HepG2 (cell line): ENCODE data around the gene TSHZ2. TPM values are rescaled to one million over a fixed set of nuclear protein-coding genes. Genes with fewer than 3 reads are reported as not detected.

Source experiments
- GATAD2A ChIP-seq: IDR thresholded peaks from 2 replicates; pipeline ENCODE4 v1.6.1; 2016
- GTF2F1 ChIP-seq: fragments of 150-350 bp; IDR thresholded peaks from 2 replicates; pipeline ENCODE4 v1.6.1; 2014; ENCODE audit warnings: low read length
- HDAC1 ChIP-seq: sonication (generic); formaldehyde crosslinking; IDR thresholded peaks from 2 replicates; pipeline ENCODE4 v1.5.1; 2020; ENCODE audit warnings: mild to moderate bottlenecking, missing genetic modification reagents
- HDAC2 ChIP-seq: sonication (generic); formaldehyde crosslinking; IDR thresholded peaks from 2 replicates; pipeline ENCODE4 v1.4.0; 2020; ENCODE audit warnings: missing genetic modification reagents
- MED1 ChIP-seq: sonication (generic); formaldehyde crosslinking; IDR thresholded peaks from 2 replicates; pipeline ENCODE4 v1.4.0; 2020; ENCODE audit warnings: missing genetic modification reagents
- MXI1 ChIP-seq: IDR thresholded peaks from 3 replicates; pipeline ENCODE4 v1.6.1; 2012; ENCODE audit warnings: low read depth, low read length, inconsistent platforms, borderline replicate concordance
- ZNF296 ChIP-seq: sonication (generic); formaldehyde crosslinking; conservative IDR thresholded peaks from 2 replicates; pipeline ENCODE4 v1.5.0; 2020; ENCODE audit warnings: mild to moderate bottlenecking, missing genetic modification reagents
- ZNF619 ChIP-seq: sonication (generic); formaldehyde crosslinking; IDR thresholded peaks from 2 replicates; pipeline ENCODE4 v1.4.0; 2020; ENCODE audit warnings: mild to moderate bottlenecking, missing genetic modification reagents
- ZNF644 ChIP-seq: IDR thresholded peaks from 2 replicates; pipeline ENCODE4 v1.6.1; 2016; ENCODE audit warnings: low read depth
- ZNF816 ChIP-seq: sonication (generic); formaldehyde crosslinking; IDR thresholded peaks from 2 replicates; pipeline ENCODE4 v1.8.0; 2022; ENCODE audit warnings: missing genetic modification reagents, mild to moderate bottlenecking, borderline replicate concordance
- ZNF891 ChIP-seq: sonication (generic); formaldehyde crosslinking; IDR thresholded peaks from 2 replicates; pipeline ENCODE4 v1.5.0; 2020; ENCODE audit warnings: mild to moderate bottlenecking, missing genetic modification reagents
- polyA plus RNA-seq, 8 experiments: library from polyadenylated mRNA; depleted of rRNA in 3 of 8; stranded (reverse) in 7 of 8; unstranded in 1 of 8; fragments of >200 nt; fragmentation: Illumina TruSeq in 4 of 8; extraction: Trizol in 4 of 8; gene quantifications; 2 replicates each; pipeline versions ENCODE4 v1.2.1 to v1.2.3, GENCODE V29; 2011 to 2016; ENCODE audit warnings: low read depth in 4 of 8, missing spikeins in 1 of 8, mixed read lengths in 1 of 8; ENCODE audit not compliant: insufficient read depth in 1 of 8
- total RNA-seq, 5 experiments: library from RNA; depleted of rRNA; stranded (reverse); fragments of >200 nt; fragmentation: Illumina TruSeq; extraction: Trizol; gene quantifications; 2 replicates each; pipeline ENCODE4 v1.2.3, GENCODE V29; 2016; ENCODE audit warnings: low read depth in 1 of 5
- TF ChIP-seq, protein P1 (sequence below): sonication (generic); formaldehyde crosslinking; IDR thresholded peaks from 2 replicates; pipeline ENCODE4 v1.4.0; 2020; ENCODE audit warnings: missing genetic modification reagents
- TF ChIP-seq, protein P2 (sequence below): IDR thresholded peaks from 2 replicates; pipeline ENCODE4 v1.4.0; 2020; ENCODE audit warnings: mild to moderate bottlenecking, missing genetic modification reagents
- TF ChIP-seq, protein P3 (sequence below): sonication (generic); formaldehyde crosslinking; conservative IDR thresholded peaks from 2 replicates; pipeline ENCODE4 v1.4.0; 2020; ENCODE audit warnings: missing genetic modification reagents
- TF ChIP-seq, protein P4 (sequence below): sonication (generic); formaldehyde crosslinking; conservative IDR thresholded peaks from 2 replicates; pipeline ENCODE4 v1.4.0; 2020; ENCODE audit warnings: mild to moderate bottlenecking, missing genetic modification reagents, moderate library complexity

The TSHZ2 gene
- total and polyA plus RNA-seq, 2 of the 13 experiments (the other 11 are each of a cell fraction or from before 2014, with no cell fraction given) = 0.01 TPM; not detected in 1

DNA sequence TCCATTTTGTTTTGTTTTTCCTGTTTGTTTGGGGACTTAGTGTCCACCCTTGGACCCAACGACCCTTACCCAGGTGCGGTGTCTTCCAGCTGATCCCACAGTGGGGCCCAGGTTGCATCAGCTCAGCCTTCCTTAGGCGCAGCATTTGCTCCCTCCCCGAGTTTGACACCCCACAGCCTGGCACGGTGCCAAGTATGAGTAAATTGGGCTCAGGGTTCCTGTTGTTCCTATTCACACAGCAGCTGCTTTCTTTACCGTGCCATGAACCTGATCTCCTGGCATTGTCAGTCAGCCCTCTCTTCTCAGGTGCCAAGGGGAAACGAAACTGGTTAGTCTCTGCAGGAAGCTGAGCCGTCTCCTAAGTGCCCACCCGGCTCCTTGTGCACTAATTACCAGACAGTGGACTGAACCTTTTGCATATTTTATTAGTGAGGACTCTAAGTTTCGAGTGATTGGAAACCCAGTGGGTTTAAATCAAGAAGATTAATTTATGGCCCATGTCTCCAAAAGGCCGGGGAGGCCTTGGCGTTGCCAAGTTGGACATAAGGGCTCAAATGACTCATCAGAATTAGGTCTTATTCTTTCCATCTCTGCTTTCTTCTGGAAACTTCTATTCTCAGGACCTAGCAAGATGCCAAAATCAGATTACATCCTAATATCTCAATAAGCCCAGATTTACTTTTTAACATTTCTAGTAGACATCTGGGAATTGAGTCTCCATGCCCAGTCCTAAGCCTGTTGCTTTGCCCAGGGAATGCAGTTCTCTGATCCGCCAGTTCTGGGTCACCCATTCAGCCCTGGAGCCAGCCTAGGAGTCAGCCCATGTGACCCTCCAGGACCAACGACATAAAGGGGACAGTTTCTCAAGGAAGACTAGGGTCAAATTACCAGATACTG, 68.8 kb downstream of the TSHZ2 start (continued):
- TF ChIP-seq, protein P1, sequence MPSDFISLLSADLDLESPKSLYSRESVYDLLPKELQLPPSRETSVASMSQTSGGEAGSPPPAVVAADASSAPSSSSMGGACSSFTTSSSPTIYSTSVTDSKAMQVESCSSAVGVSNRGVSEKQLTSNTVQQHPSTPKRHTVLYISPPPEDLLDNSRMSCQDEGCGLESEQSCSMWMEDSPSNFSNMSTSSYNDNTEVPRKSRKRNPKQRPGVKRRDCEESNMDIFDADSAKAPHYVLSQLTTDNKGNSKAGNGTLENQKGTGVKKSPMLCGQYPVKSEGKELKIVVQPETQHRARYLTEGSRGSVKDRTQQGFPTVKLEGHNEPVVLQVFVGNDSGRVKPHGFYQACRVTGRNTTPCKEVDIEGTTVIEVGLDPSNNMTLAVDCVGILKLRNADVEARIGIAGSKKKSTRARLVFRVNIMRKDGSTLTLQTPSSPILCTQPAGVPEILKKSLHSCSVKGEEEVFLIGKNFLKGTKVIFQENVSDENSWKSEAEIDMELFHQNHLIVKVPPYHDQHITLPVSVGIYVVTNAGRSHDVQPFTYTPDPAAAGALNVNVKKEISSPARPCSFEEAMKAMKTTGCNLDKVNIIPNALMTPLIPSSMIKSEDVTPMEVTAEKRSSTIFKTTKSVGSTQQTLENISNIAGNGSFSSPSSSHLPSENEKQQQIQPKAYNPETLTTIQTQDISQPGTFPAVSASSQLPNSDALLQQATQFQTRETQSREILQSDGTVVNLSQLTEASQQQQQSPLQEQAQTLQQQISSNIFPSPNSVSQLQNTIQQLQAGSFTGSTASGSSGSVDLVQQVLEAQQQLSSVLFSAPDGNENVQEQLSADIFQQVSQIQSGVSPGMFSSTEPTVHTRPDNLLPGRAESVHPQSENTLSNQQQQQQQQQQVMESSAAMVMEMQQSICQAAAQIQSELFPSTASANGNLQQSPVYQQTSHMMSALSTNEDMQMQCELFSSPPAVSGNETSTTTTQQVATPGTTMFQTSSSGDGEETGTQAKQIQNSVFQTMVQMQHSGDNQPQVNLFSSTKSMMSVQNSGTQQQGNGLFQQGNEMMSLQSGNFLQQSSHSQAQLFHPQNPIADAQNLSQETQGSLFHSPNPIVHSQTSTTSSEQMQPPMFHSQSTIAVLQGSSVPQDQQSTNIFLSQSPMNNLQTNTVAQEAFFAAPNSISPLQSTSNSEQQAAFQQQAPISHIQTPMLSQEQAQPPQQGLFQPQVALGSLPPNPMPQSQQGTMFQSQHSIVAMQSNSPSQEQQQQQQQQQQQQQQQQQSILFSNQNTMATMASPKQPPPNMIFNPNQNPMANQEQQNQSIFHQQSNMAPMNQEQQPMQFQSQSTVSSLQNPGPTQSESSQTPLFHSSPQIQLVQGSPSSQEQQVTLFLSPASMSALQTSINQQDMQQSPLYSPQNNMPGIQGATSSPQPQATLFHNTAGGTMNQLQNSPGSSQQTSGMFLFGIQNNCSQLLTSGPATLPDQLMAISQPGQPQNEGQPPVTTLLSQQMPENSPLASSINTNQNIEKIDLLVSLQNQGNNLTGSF (CRISPR knock-in tag) = no peak
- no peak for TF ChIP-seq ZNF816 (CRISPR knock-in tag)
- no peak for TF ChIP-seq ZNF619 (CRISPR knock-in tag)
- TF ChIP-seq ZNF891 = no peak
- TF ChIP-seq HDAC2 = no peak
- peak; percentile 71 for TF ChIP-seq MED1
- no peak for TF ChIP-seq ZNF296 (CRISPR knock-in tag)
- peak; percentile 39 for TF ChIP-seq GATAD2A (CRISPR knock-in tag)
- TF ChIP-seq, protein P2, sequence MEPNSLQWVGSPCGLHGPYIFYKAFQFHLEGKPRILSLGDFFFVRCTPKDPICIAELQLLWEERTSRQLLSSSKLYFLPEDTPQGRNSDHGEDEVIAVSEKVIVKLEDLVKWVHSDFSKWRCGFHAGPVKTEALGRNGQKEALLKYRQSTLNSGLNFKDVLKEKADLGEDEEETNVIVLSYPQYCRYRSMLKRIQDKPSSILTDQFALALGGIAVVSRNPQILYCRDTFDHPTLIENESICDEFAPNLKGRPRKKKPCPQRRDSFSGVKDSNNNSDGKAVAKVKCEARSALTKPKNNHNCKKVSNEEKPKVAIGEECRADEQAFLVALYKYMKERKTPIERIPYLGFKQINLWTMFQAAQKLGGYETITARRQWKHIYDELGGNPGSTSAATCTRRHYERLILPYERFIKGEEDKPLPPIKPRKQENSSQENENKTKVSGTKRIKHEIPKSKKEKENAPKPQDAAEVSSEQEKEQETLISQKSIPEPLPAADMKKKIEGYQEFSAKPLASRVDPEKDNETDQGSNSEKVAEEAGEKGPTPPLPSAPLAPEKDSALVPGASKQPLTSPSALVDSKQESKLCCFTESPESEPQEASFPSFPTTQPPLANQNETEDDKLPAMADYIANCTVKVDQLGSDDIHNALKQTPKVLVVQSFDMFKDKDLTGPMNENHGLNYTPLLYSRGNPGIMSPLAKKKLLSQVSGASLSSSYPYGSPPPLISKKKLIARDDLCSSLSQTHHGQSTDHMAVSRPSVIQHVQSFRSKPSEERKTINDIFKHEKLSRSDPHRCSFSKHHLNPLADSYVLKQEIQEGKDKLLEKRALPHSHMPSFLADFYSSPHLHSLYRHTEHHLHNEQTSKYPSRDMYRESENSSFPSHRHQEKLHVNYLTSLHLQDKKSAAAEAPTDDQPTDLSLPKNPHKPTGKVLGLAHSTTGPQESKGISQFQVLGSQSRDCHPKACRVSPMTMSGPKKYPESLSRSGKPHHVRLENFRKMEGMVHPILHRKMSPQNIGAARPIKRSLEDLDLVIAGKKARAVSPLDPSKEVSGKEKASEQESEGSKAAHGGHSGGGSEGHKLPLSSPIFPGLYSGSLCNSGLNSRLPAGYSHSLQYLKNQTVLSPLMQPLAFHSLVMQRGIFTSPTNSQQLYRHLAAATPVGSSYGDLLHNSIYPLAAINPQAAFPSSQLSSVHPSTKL = peak; percentile 40; the same call in 1 of the 2 replicates
- TF ChIP-seq, protein P3, sequence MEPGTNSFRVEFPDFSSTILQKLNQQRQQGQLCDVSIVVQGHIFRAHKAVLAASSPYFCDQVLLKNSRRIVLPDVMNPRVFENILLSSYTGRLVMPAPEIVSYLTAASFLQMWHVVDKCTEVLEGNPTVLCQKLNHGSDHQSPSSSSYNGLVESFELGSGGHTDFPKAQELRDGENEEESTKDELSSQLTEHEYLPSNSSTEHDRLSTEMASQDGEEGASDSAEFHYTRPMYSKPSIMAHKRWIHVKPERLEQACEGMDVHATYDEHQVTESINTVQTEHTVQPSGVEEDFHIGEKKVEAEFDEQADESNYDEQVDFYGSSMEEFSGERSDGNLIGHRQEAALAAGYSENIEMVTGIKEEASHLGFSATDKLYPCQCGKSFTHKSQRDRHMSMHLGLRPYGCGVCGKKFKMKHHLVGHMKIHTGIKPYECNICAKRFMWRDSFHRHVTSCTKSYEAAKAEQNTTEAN = no peak
- TF ChIP-seq MXI1 = 0 out of 3 replicates have a peak, but pooled peaks have one; percentile 47
- peak; percentile 64; the same call in 1 of the 2 replicates for TF ChIP-seq GTF2F1
- 0 out of 2 replicates have a peak, but pooled peaks have one; percentile 5 for TF ChIP-seq ZNF644
- TF ChIP-seq, protein P4, sequence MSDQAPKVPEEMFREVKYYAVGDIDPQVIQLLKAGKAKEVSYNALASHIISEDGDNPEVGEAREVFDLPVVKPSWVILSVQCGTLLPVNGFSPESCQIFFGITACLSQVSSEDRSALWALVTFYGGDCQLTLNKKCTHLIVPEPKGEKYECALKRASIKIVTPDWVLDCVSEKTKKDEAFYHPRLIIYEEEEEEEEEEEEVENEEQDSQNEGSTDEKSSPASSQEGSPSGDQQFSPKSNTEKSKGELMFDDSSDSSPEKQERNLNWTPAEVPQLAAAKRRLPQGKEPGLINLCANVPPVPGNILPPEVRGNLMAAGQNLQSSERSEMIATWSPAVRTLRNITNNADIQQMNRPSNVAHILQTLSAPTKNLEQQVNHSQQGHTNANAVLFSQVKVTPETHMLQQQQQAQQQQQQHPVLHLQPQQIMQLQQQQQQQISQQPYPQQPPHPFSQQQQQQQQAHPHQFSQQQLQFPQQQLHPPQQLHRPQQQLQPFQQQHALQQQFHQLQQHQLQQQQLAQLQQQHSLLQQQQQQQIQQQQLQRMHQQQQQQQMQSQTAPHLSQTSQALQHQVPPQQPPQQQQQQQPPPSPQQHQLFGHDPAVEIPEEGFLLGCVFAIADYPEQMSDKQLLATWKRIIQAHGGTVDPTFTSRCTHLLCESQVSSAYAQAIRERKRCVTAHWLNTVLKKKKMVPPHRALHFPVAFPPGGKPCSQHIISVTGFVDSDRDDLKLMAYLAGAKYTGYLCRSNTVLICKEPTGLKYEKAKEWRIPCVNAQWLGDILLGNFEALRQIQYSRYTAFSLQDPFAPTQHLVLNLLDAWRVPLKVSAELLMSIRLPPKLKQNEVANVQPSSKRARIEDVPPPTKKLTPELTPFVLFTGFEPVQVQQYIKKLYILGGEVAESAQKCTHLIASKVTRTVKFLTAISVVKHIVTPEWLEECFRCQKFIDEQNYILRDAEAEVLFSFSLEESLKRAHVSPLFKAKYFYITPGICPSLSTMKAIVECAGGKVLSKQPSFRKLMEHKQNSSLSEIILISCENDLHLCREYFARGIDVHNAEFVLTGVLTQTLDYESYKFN (CRISPR knock-in tag) = peak; percentile 37; the same call in 1 of the 2 replicates
- peak; percentile 28; the same call in 1 of the 2 replicates for TF ChIP-seq HDAC1 (CRISPR knock-in tag)
